ENCODE measurements around the gene EDC4. TPM values are rescaled to one million over a fixed set of nuclear protein-coding genes. Genes with fewer than 3 reads are reported as not detected.
"Not testable (repeated sequence)": the region's sequence is repeated elsewhere in the genome, so short reads cannot be mapped to it uniquely, and the experiment has no call there.

Gene EDC4
- total RNA-seq, 2 donors from 2014 or later = 58.6 to 96.5 TPM

GRCh38 chr16:67902831-67903230 lies 30.0 kb downstream of the EDC4 start:
- no peak overlapping the region for H3K4me3 ChIP-seq
- no peaks in the 10 kb centered on the region for H3K4me1 ChIP-seq
- no peaks in the 10 kb centered on the region for H3K36me3 ChIP-seq
- intact Hi-C loops (cut with DNase I) = no loop called here
- TF ChIP-seq, protein P1, sequence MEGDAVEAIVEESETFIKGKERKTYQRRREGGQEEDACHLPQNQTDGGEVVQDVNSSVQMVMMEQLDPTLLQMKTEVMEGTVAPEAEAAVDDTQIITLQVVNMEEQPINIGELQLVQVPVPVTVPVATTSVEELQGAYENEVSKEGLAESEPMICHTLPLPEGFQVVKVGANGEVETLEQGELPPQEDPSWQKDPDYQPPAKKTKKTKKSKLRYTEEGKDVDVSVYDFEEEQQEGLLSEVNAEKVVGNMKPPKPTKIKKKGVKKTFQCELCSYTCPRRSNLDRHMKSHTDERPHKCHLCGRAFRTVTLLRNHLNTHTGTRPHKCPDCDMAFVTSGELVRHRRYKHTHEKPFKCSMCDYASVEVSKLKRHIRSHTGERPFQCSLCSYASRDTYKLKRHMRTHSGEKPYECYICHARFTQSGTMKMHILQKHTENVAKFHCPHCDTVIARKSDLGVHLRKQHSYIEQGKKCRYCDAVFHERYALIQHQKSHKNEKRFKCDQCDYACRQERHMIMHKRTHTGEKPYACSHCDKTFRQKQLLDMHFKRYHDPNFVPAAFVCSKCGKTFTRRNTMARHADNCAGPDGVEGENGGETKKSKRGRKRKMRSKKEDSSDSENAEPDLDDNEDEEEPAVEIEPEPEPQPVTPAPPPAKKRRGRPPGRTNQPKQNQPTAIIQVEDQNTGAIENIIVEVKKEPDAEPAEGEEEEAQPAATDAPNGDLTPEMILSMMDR (IDR thresholded peaks at IDR 0.05) = no peak
- no peak overlapping the region for H3K27ac ChIP-seq
- no peak overlapping the region for H3K9ac ChIP-seq (ENCODE audit: low read depth in 2 of 2, low read length in 2 of 2)
- DNase-seq = no peak
- H3K27me3 ChIP-seq = no peaks in the 10 kb centered on the region
- no peaks in the 10 kb centered on the region for H3K9me3 ChIP-seq

DNA sequence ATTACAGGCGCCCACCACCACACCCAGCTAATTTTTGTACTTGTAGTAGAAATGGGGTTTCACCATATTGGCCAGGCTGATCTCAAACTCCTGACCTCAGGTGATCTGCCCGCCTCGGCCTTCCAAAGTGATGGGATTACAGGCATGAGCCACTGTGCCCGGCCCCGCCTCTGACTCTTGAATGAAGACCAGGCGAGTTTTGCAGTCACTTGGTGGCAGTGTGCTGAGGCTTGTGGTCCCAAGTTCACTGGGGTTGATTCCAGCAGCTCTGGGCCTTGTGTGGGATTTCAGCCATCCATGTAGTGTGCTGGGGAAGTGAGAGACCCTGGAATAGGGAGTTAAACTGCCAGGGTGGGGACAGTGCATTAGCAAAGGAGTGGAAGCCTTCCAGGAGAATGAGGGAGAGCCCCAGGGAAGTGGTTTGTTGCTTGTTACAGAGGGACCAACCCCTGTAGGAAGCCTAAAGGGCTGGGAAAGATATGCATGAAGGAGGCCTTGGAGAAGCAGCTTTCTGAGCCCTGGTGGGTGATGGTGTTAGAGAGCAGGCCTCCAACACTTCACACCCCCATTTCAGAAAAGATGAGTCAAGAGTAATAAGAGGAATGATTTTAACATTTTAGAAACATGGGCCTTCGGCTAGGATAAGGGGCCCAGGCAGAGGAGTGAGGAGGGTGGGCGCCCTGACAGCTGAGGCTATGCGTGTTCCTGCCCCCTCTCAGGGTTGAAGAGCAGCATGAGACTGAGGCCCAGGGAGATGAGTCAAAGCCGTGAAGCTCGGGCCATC lies 34.7 kb downstream of the EDC4 start:
- H3K27me3 ChIP-seq = no peaks in the 10 kb centered on the region
- no peaks in the 10 kb centered on the region for H3K9me3 ChIP-seq
- no peak overlapping the region for H3K9ac ChIP-seq (ENCODE audit: low read depth in 2 of 2, low read length in 2 of 2)
- DNase-seq = no peak
- H3K4me3 ChIP-seq = no peak overlapping the region
- H3K36me3 ChIP-seq = peaks cover 5% of the 10 kb centered on the region
- TF ChIP-seq, protein P1 (IDR thresholded peaks at IDR 0.05) = no peak
- no peaks in the 10 kb centered on the region for H3K4me1 ChIP-seq
- H3K27ac ChIP-seq = no peak overlapping the region
- intact Hi-C loops (cut with DNase I) = no loop called here

DNA sequence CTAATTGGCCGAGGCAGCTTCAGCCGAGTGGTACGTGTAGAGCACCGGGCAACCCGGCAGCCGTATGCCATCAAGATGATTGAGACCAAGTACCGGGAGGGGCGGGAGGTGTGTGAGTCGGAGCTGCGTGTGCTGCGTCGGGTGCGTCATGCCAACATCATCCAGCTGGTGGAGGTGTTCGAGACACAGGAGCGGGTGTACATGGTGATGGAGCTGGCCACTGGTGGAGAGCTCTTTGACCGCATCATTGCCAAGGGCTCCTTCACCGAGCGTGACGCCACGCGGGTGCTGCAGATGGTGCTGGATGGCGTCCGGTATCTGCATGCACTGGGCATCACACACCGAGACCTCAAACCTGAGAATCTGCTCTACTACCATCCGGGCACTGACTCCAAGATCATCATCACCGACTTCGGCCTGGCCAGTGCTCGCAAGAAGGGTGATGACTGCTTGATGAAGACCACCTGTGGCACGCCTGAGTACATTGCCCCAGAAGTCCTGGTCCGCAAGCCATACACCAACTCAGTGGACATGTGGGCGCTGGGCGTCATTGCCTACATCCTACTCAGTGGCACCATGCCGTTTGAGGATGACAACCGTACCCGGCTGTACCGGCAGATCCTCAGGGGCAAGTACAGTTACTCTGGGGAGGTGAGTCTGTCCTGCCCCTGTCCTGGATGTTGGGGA lies 36.3 kb downstream of the EDC4 start:
- no peak for DNase-seq
- intact Hi-C loops (cut with DNase I) = no loop called here
- no peak overlapping the region for H3K9ac ChIP-seq (ENCODE audit: low read depth in 2 of 2, low read length in 2 of 2)
- TF ChIP-seq, protein P1 (IDR thresholded peaks at IDR 0.05) = no peak
- no peaks in the 10 kb centered on the region for H3K9me3 ChIP-seq
- H3K36me3 ChIP-seq = peaks cover 5% of the 10 kb centered on the region
- no peak overlapping the region for H3K4me3 ChIP-seq
- H3K27me3 ChIP-seq = no peaks in the 10 kb centered on the region
- no peak overlapping the region for H3K27ac ChIP-seq
- H3K4me1 ChIP-seq = no peaks in the 10 kb centered on the region

DNA sequence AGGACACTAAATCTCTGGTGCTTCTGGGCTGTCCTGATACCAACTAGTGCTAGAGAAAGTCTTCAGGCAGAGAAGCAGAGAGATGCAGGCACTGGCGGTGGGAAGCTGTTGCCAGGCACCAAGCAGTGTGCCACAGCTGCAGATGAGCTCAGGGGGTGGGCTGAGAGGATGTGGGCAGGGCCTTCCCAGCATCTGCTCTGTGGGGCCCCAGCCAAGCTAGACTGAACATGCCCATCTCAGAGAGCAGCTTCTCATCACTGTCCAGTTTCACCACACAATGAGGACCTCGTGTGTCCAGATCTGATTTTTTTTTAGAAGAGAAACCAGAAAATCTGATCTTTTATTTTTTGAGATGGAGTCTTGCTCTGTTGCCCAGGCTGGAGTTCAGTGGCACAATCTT lies 37.3 kb downstream of the EDC4 start:
- TF ChIP-seq, protein P1 (IDR thresholded peaks at IDR 0.05) = no peak
- H3K9ac ChIP-seq (ENCODE audit: low read depth in 2 of 2, low read length in 2 of 2) = no peak overlapping the region
- no peaks in the 10 kb centered on the region for H3K9me3 ChIP-seq
- H3K4me3 ChIP-seq = no peak overlapping the region
- H3K27ac ChIP-seq = no peak overlapping the region
- intact Hi-C loops (cut with DNase I) = no loop called here
- DNase-seq = no peak
- H3K36me3 ChIP-seq = peaks cover 5% of the 10 kb centered on the region
- H3K27me3 ChIP-seq = no peaks in the 10 kb centered on the region
- no peaks in the 10 kb centered on the region for H3K4me1 ChIP-seq

DNA sequence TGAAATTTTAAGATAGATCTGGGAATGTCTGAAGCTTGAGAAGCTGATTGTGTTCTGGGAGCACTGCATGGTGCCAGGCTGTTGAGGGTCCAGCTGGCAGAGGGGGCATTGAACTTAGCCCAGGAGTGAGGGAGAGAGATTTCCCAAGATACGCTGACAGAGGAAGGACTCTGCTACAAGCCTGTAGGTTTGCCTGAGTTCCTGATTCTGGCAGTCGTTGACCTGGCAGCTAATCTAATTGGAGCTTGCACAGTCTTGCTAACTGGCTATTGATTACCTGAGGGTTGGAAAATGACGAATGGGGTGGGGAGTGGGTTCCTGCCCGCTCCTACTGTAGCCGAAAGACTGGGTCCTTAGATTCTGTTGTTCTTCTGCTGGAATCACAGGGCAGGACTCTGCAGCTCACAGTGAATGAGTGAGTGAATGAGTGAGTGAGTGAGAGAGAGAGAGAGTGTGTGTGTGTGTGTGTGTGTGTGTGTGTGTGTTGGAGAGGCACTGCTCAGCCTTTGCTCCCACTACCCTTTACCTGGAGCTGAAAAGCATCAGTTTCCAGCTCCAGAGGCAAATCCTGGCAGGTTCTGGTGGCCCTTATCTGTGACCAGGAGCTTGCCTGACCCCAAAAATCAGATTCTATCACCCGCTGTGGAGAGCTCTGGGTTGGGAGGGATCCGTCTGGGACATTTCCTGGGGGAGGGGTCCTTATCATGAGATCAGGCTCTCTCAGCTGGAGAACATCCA lies 42.1 kb downstream of the EDC4 start:
- Histone ChIP-seq H3K4me3 (no peak overlapping the region), H3K9me3 (no peaks in the 10 kb centered on the region), H3K9ac (ENCODE audit: low read depth in 2 of 2, low read length in 2 of 2) (no peak overlapping the region), H3K4me1 (no peaks in the 10 kb centered on the region), H3K27me3 (no peaks in the 10 kb centered on the region), H3K36me3 (peaks cover 5% of the 10 kb centered on the region), H3K27ac (no peak overlapping the region)
- no peak for DNase-seq
- TF ChIP-seq, protein P1 (IDR thresholded peaks at IDR 0.05) = no peak
- intact Hi-C loops (cut with DNase I) = no loop called here

- H3K4me1 ChIP-seq; H3K27me3 ChIP-seq; DNase-seq; H3K36me3 ChIP-seq; H3K4me3 ChIP-seq; intact Hi-C loops (cut with DNase I); H3K9ac ChIP-seq (ENCODE audit: low read depth in 2 of 2, low read length in 2 of 2); H3K9me3 ChIP-seq; H3K27ac ChIP-seq: not testable (repeated sequence)
Measured at GRCh38 chr16:67915496-67915769, 42.6 kb downstream of the EDC4 start.

All from colonic mucosa (tissue), 4 donors.